ENCODE data around the gene GADL1. TPM values are rescaled to one million over a fixed set of nuclear protein-coding genes. Genes with fewer than 3 reads are reported as not detected.
A peak's percentile ranks its signal among the peaks of the same experiment; 100 is the strongest.

The GADL1 gene
- total and polyA plus RNA-seq, 7 experiments from 2014 or later: not detected

- Mint-ChIP-seq H3K4me1 (peaks cover 61 to 100% (median 93%) of the 10 kb centered on the region in 7 donors), H3K27ac (peak overlapping the region; percentile 62 to 98 (median 93)), H3K27me3 (no peaks in the 10 kb centered on the region), H3K9me3 (peaks cover 0 to 4% (median 0%) of the 10 kb centered on the region in 11 donors), H3K4me3 (peak overlapping the region; percentile 39 to 88 (median 78)), H3K36me3 (peaks cover 31 to 77% (median 67%) of the 10 kb centered on the region in 5 donors)
- ATAC-seq (peak; percentile 51), DNase-seq (peak in 2 of 9 donors; percentile 25 to 26)
- POLR2A ChIA-PET: interaction anchor here (1.0 to 3.1 kb wide), 8 partner anchors 10 to 59 kb away, joined by 3 to 13 read pairs (median 5); no protein-coding TSS in a partner anchor
- peaks cover 7 to 72% (median 28%) of the 10 kb centered on the region in 3 experiments for H3K36me3 ChIP-seq (ENCODE audit: control insufficient read depth in 2 of 3, insufficient read depth in 3 of 3, low read length in 3 of 3)
- CTCF ChIA-PET: interaction anchor here (1.0 to 1.2 kb wide), 2 partner anchors 11 to 14 kb away, joined by 3 read pairs; no protein-coding TSS in a partner anchor
- H3K9me3 ChIP-seq (ENCODE audit: control insufficient read depth in 2 of 3, low read length in 3 of 3): no peaks in the 10 kb centered on the region
- peak overlapping the region; percentile 52 for H3K27ac ChIP-seq (ENCODE audit: low read depth, low read length)
- H3K4me3 ChIP-seq (ENCODE audit: low read length): no peak overlapping the region
- peaks cover 32 to 84% of the 10 kb centered on the region in 2 donors for H3K4me1 ChIP-seq (ENCODE audit: control insufficient read depth in 2 of 2, insufficient read depth in 2 of 2, low read length in 2 of 2)
- intact Hi-C loops (cut with micrococcal nuclease): loop anchor here (1.0 to 2.0 kb wide), 4 partner anchors 8 to 67 kb away; no protein-coding TSS in a partner anchor
- H3K27me3 ChIP-seq (ENCODE audit: control insufficient read depth in 2 of 2, insufficient read depth in 2 of 2, low read length in 2 of 2): no peaks in the 10 kb centered on the region
These were observed 212.7 kb downstream of the GADL1 start for GRCh38 chr3:30681649-30682211.

GRCh38 chr3:30680789-30681648, 213.4 kb downstream of the GADL1 start:
- H3K4me3 ChIP-seq (ENCODE audit: low read length): no peak overlapping the region
- ChIA-PET POLR2A (interaction anchor here (0.7 to 3.1 kb wide), 7 partner anchors 9 to 45 kb away, joined by 3 to 13 read pairs (median 4); no protein-coding TSS in a partner anchor), CTCF (interaction anchor here (1.0 to 1.2 kb wide), 2 partner anchors 12 to 14 kb away, joined by 3 read pairs; no protein-coding TSS in a partner anchor)
- peaks cover 32 to 89% of the 10 kb centered on the region in 2 donors for H3K4me1 ChIP-seq (ENCODE audit: control insufficient read depth in 2 of 2, insufficient read depth in 2 of 2, low read length in 2 of 2)
- no peaks in the 10 kb centered on the region for H3K27me3 Mint-ChIP-seq
- H3K4me1 Mint-ChIP-seq: peaks cover 66 to 100% (median 93%) of the 10 kb centered on the region in 7 donors
- DNase-seq (peak in 1 of 9 donors; percentile 24), ATAC-seq (no peak)
- H3K9me3 Mint-ChIP-seq: peaks cover 0 to 4% (median 0%) of the 10 kb centered on the region in 11 donors
- intact Hi-C loops (cut with micrococcal nuclease): loop anchor here (1.0 to 2.0 kb wide), 4 partner anchors 8 to 66 kb away; no protein-coding TSS in a partner anchor
- H3K4me3 Mint-ChIP-seq: peak overlapping the region; percentile 39 to 88 (median 78)
- peak overlapping the region; percentile 52 for H3K27ac ChIP-seq (ENCODE audit: low read depth, low read length)
- H3K36me3 ChIP-seq (ENCODE audit: control insufficient read depth in 2 of 3, insufficient read depth in 3 of 3, low read length in 3 of 3): peaks cover 10 to 73% (median 30%) of the 10 kb centered on the region in 3 experiments
- H3K27ac Mint-ChIP-seq: peak overlapping the region; percentile 62 to 98 (median 93)
- no peaks in the 10 kb centered on the region for H3K27me3 ChIP-seq (ENCODE audit: control insufficient read depth in 2 of 2, insufficient read depth in 2 of 2, low read length in 2 of 2)
- no peaks in the 10 kb centered on the region for H3K9me3 ChIP-seq (ENCODE audit: control insufficient read depth in 2 of 3, low read length in 3 of 3)
- H3K36me3 Mint-ChIP-seq: peaks cover 35 to 78% (median 67%) of the 10 kb centered on the region in 5 donors

DNA sequence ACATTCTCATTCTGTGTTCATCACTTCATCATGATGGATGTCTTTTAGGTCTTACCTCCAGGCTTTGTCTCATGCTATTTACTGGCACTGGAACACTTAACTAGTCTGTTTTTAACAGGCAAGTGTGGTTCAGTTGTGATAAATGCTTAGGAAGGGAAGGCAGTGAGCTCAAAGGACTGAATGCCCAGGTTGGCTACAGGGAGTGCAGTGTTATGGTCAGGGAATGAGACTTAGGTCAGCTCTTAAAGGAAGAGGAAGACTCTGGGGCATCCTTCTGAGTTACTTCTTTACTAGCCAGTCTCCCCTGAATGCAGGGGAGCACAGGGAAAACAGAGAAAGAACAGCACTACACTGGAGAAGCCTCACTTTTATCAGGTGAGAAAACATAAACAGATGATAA, 215.4 kb downstream of the GADL1 start:
- H3K36me3 Mint-ChIP-seq: peaks cover 39 to 85% (median 73%) of the 10 kb centered on the region in 5 donors
- Histone ChIP-seq H3K27me3 (ENCODE audit: control insufficient read depth in 2 of 2, insufficient read depth in 2 of 2, low read length in 2 of 2) (no peaks in the 10 kb centered on the region), H3K4me3 (ENCODE audit: low read length) (no peak overlapping the region), H3K9me3 (ENCODE audit: control insufficient read depth in 2 of 3, low read length in 3 of 3) (no peaks in the 10 kb centered on the region), H3K27ac (ENCODE audit: low read depth, low read length) (peak overlapping the region; percentile 25), H3K4me1 (ENCODE audit: control insufficient read depth in 2 of 2, insufficient read depth in 2 of 2, low read length in 2 of 2) (peaks cover 27 to 79% of the 10 kb centered on the region in 2 donors), H3K36me3 (ENCODE audit: control insufficient read depth in 2 of 3, insufficient read depth in 3 of 3, low read length in 3 of 3) (peaks cover 21 to 73% (median 42%) of the 10 kb centered on the region in 3 experiments)
- peak overlapping the region; percentile 24 to 93 (median 74) for H3K4me3 Mint-ChIP-seq
- ChIA-PET POLR2A (interaction anchor here (0.5 to 3.5 kb wide), 12 partner anchors 9 to 473 kb away, joined by 3 to 34 read pairs (median 4); partner anchors contain the start of gene TGFBR2), CTCF (interaction anchor here (0.6 to 1.4 kb wide), 4 partner anchors 14 to 359 kb away, joined by 3 to 4 read pairs (median 4); no protein-coding TSS in a partner anchor)
- no peaks in the 10 kb centered on the region for H3K27me3 Mint-ChIP-seq
- intact Hi-C loops (cut with micrococcal nuclease): no loop called here
- H3K9me3 Mint-ChIP-seq: peaks cover 0 to 4% (median 0%) of the 10 kb centered on the region in 11 donors
- DNase-seq: no peak
- H3K4me1 Mint-ChIP-seq: peaks cover 71 to 100% (median 93%) of the 10 kb centered on the region in 7 donors
- H3K27ac Mint-ChIP-seq: peak overlapping the region; percentile 81 to 99 (median 95)
- ATAC-seq: no peak

- peak overlapping the region; percentile 70 to 99 (median 95) for H3K27ac Mint-ChIP-seq
- H3K4me3 ChIP-seq (ENCODE audit: low read length): no peak overlapping the region
- H3K4me1 Mint-ChIP-seq: peaks cover 71 to 100% (median 96%) of the 10 kb centered on the region in 7 donors
- DNase-seq (no peak), ATAC-seq (no peak)
- H3K27ac ChIP-seq (ENCODE audit: low read depth, low read length): peak overlapping the region; percentile 31
- H3K27me3 Mint-ChIP-seq: no peaks in the 10 kb centered on the region
- H3K27me3 ChIP-seq (ENCODE audit: control insufficient read depth in 2 of 2, insufficient read depth in 2 of 2, low read length in 2 of 2): no peaks in the 10 kb centered on the region
- H3K4me3 Mint-ChIP-seq: peak overlapping the region in 9 of 10 donors; percentile 54 to 93 (median 78)
- peaks cover 0 to 4% (median 0%) of the 10 kb centered on the region in 11 donors for H3K9me3 Mint-ChIP-seq
- peaks cover 42 to 88% (median 81%) of the 10 kb centered on the region in 5 donors for H3K36me3 Mint-ChIP-seq
- ChIA-PET POLR2A (interaction anchor here (0.6 to 3.5 kb wide), 13 partner anchors 8 to 393 kb away, joined by 3 to 34 read pairs (median 4); no protein-coding TSS in a partner anchor), CTCF (interaction anchor here (0.6 to 1.7 kb wide), 6 partner anchors 9 to 478 kb away, joined by 3 to 12 read pairs (median 4); no protein-coding TSS in a partner anchor)
- peaks cover 34 to 69% (median 47%) of the 10 kb centered on the region in 3 experiments for H3K36me3 ChIP-seq (ENCODE audit: control insufficient read depth in 2 of 3, insufficient read depth in 3 of 3, low read length in 3 of 3)
- intact Hi-C loops (cut with micrococcal nuclease): no loop called here
- no peaks in the 10 kb centered on the region for H3K9me3 ChIP-seq (ENCODE audit: control insufficient read depth in 2 of 3, low read length in 3 of 3)
- H3K4me1 ChIP-seq (ENCODE audit: control insufficient read depth in 2 of 2, insufficient read depth in 2 of 2, low read length in 2 of 2): peaks cover 36 to 78% of the 10 kb centered on the region in 2 donors
These were observed 217.1 kb downstream of the GADL1 start for GRCh38 chr3:30677347-30677685.

- Mint-ChIP-seq H3K4me3 (peak overlapping the region; percentile 30 to 93 (median 76)), H3K27me3 (no peaks in the 10 kb centered on the region), H3K27ac (peak overlapping the region; percentile 70 to 99 (median 95)), H3K4me1 (peaks cover 67 to 100% (median 96%) of the 10 kb centered on the region in 7 donors), H3K9me3 (peaks cover 0 to 4% (median 0%) of the 10 kb centered on the region in 11 donors), H3K36me3 (peaks cover 44 to 88% (median 83%) of the 10 kb centered on the region in 5 donors)
- Histone ChIP-seq H3K27ac (ENCODE audit: low read depth, low read length) (peak overlapping the region; percentile 31), H3K27me3 (ENCODE audit: control insufficient read depth in 2 of 2, insufficient read depth in 2 of 2, low read length in 2 of 2) (no peaks in the 10 kb centered on the region), H3K36me3 (ENCODE audit: control insufficient read depth in 2 of 3, insufficient read depth in 3 of 3, low read length in 3 of 3) (peaks cover 40 to 71% (median 52%) of the 10 kb centered on the region in 3 experiments), H3K9me3 (ENCODE audit: control insufficient read depth in 2 of 3, low read length in 3 of 3) (no peaks in the 10 kb centered on the region), H3K4me3 (ENCODE audit: low read length) (no peak overlapping the region), H3K4me1 (ENCODE audit: control insufficient read depth in 2 of 2, insufficient read depth in 2 of 2, low read length in 2 of 2) (peaks cover 30 to 78% of the 10 kb centered on the region in 2 donors)
- no peak for DNase-seq
- intact Hi-C loops (cut with micrococcal nuclease): loop anchor here in 1 of 2 donors (1.0 kb wide), 1 partner anchor 9 kb away; no protein-coding TSS in a partner anchor
- CTCF ChIA-PET: interaction anchor here (0.6 to 1.7 kb wide), 5 partner anchors 9 to 478 kb away, joined by 3 to 12 read pairs (median 4); no protein-coding TSS in a partner anchor
- POLR2A ChIA-PET: interaction anchor here (0.6 to 3.5 kb wide), 13 partner anchors 9 to 392 kb away, joined by 3 to 34 read pairs (median 4); no protein-coding TSS in a partner anchor
- ATAC-seq: no peak
These were observed 217.8 kb downstream of the GADL1 start for GRCh38 chr3:30676424-30677346.

All from naive thymus-derived CD4-positive, alpha-beta T cell (primary cell).